Activated CD8-positive, alpha-beta memory T cell treated with anti-CD3 and anti-CD28 coated beads for 36 hours (primary cell): ENCODE data around the gene ZMAT3. TPM values are rescaled to one million over a fixed set of nuclear protein-coding genes. Genes with fewer than 3 reads are reported as not detected.

ENCODE experiments used
- CTCF ChIA-PET: fragments of 350-600 bp; sonication (Branson Sonifier 250); formaldehyde crosslinking; loops from one replicate; lab custom pipeline; 2021; ENCODE audit warnings: antibody characterized with exemption; lab: Charles Lee
- POLR2A ChIA-PET: fragments of 350-600 bp; sonication (Branson Sonifier 250); formaldehyde crosslinking; loops from one replicate; lab custom pipeline; 2021; ENCODE audit warnings: antibody characterized with exemption; lab: Charles Lee
- total RNA-seq, 2 experiments: library from RNA; stranded (reverse); gene quantifications; one replicate each; pipeline ENCODE4 v1.2.3, GENCODE V29; 2021

Gene ZMAT3
- total RNA-seq, 2 experiments from 2014 or later, result 11.3 to 11.6 TPM

DNA sequence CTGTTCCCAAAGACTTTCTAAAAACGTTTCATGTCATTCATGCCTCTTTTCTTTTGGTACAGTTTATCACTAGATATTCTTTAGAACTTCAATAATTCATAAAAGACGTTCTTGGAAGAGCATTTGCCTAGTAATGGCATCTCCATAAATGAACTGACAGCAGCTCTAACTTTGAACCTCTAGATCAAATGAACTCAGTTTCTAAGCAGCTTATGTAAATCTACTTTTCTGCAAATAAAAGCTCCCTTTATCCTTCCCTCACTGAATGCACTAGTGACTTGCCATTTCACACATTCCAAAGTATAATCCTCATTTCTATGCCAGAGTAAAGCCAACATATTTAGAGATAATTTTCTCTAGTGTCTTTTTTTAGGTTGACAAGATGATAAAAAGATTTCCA, 85.2 kb downstream of the ZMAT3 start:
- POLR2A ChIA-PET, result no interaction called here
- CTCF ChIA-PET, result no interaction called here

DNA sequence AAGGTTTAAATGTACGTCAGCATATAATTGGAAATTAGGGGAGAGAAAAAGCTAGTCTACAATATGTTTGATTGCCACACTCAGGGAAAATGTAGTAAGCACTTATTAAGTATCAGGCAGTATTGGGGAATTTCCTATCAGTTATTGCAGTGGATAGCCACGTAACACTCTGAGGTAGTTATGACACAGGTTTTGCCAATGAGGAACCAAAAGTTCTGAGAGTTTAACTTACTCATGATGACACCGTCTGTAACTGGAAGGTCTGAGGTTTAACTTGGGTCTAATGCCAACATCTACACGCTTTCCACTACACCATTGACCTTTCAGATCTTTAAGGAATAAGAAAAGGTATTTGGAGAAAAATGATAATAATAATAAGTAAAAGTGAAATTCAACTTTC, 89.5 kb downstream of the ZMAT3 start:
- CTCF ChIA-PET, result no interaction called here
- POLR2A ChIA-PET, result no interaction called here

DNA sequence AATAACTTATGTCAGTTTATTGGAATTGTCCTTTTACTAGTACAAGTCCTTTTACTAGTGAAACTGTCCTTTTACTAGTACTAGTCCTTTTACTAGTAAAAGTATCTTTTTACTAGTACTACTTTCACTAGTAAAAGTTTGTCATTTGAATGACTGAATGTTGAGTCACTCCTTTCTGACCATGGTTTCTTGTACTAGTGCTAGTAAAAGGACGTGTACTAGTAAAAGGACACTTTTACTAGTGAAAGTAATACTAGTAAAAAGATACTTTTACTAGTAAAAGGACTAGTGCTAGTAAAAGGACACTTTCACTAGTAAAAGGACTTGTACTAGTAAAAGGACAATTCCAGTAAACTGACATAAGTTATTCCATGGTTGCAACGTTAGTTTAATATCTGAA, 96.3 kb downstream of the ZMAT3 start:
- ChIA-PET POLR2A (no interaction called here), CTCF (no interaction called here)

DNA sequence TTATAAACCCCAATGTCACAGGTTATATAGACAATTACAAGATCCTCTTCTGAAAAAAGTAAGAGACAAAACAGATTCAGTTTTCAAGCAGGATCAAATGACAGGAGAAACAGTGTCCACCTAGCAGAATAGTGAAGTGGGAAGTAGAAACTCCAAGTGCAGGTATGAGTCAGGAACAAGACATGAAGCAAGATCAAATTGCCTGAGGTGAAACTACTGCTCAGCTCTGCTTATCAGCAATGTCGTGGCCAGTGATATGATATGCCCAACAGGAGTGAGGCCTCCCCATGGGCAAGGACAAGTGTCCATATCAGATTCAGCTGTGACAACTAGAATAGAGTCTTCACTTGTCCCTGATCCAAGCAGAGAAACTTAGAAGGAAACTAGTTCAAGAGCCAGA, 100.0 kb downstream of the ZMAT3 start:
- POLR2A ChIA-PET, result no interaction called here
- CTCF ChIA-PET, result no interaction called here

DNA sequence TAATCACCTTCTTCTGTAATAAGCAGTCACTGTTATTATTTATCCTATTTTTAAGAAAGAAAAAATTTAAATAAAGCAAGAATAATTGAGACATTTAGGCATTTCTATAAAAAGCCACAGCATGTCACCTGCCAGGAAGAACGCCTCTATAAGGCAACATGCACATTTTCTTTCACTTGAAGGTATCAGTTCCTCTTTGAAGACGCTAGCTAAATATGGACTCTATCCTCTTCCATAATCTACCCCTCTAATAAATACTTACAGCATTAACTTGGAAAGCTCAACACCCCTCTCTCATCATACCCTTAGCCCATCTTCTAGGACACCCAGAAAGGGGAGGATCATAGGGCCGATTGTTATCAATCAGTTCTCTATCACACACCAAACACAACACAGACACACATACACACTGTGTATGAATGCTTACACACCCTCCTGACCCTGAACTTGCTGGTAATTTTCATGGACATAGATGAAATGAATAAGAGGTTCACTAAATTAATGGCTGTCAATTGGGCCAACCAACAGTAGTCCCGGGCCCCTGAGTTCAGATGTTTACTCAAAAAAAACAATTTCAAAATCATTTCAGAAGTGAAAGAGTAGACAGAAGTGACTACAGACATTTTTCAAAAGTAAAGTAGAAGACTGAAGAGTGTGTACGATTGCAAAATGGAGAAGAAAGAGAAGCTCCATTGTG, 102.5 kb downstream of the ZMAT3 start:
- ChIA-PET CTCF (no interaction called here), POLR2A (no interaction called here)

Other genes with a start within 250 kb of the ZMAT3 start
- 10 to 100 TPM; 16.6 to 17.7 TPM for gene PIK3CA, start 76.5 kb upstream of the ZMAT3 start, total RNA-seq
- gene KCNMB3, start 179.3 kb upstream of the ZMAT3 start, total RNA-seq, result under 1 TPM; 0.23 to 0.76 TPM